ENCODE results near the gene PARP14.
"Not testable (repeated sequence)": the region's sequence is repeated elsewhere in the genome, so short reads cannot be mapped to it uniquely, and the experiment has no call there.

PARP14 gene

DNA sequence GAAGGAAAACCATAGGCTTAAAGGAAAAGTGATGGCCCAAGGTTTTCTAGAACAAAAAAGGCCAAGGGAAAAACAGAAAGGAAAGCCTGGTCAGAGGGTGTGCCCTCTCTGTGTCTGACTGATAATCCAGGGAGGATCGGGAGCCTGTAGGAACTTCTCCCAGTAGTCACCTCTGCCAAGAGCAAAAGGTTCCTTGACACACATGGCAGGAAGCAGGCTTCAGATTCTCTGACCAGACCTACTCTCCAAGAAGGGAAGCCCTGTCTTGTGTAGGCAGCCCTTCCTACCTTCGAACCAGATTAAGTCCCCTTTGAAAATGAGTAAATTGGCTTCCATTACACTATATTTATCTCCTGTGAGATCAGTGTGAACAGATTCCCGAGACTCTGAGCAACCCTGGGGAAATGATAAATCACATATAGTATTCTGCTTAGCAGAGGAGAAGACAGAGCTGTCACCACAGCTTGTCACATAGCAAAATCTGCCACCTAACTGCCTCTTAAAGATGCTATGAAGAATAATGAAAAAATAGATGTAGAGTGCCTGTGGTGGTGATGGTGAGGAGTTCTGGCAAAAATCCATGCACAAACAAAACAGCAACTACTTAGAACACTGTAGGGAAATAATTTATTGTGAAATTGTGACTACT is 38.8 kb downstream of the PARP14 start:
- DNase-seq, result no peak

DNA sequence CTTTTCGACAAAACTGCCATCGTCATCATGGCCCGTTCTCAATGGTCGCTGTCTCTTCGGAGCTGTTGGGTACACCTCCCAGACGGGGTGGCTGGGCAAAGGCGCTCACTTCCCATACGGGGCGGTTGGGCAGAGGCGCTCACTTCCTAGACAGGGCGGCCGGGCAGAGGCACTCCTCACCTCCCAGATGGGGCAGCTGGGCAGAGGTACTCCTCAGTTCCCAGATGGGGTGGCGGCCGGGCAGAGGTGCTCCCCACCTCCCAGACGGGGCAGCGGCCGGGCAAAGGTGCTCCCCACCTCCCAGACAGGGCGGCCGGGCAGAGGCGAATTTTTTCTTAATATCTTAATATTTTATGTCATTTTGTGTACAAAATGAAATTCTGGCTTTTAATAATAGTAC is 44.5 kb downstream of the PARP14 start:
- DNase-seq, result no peak

GRCh38 chr3:122727294-122727693 is 46.7 kb downstream of the PARP14 start:
- DNase-seq, result no peak

GRCh38 chr3:122727766-122728165 is 47.1 kb downstream of the PARP14 start:
- no peak for DNase-seq

GRCh38 chr3:122728186-122728585 is 47.5 kb downstream of the PARP14 start:
- DNase-seq, result no peak

- DNase-seq, result no peak
Observed at GRCh38 chr3:122728756-122729514, 48.3 kb downstream of the PARP14 start.

GRCh38 chr3:122730240-122730639 is 49.6 kb downstream of the PARP14 start:
- DNase-seq, result no peak

GRCh38 chr3:122732682-122733525 is 52.3 kb downstream of the PARP14 start:
- DNase-seq, result not testable (repeated sequence)

- no peak for DNase-seq
Observed at GRCh38 chr3:122739172-122739571, 58.5 kb downstream of the PARP14 start.

GRCh38 chr3:122742234-122742633 is 61.6 kb downstream of the PARP14 start:
- DNase-seq, result no peak

- DNase-seq, result no peak
Observed at GRCh38 chr3:122743581-122744120, 63.0 kb downstream of the PARP14 start.

DNA sequence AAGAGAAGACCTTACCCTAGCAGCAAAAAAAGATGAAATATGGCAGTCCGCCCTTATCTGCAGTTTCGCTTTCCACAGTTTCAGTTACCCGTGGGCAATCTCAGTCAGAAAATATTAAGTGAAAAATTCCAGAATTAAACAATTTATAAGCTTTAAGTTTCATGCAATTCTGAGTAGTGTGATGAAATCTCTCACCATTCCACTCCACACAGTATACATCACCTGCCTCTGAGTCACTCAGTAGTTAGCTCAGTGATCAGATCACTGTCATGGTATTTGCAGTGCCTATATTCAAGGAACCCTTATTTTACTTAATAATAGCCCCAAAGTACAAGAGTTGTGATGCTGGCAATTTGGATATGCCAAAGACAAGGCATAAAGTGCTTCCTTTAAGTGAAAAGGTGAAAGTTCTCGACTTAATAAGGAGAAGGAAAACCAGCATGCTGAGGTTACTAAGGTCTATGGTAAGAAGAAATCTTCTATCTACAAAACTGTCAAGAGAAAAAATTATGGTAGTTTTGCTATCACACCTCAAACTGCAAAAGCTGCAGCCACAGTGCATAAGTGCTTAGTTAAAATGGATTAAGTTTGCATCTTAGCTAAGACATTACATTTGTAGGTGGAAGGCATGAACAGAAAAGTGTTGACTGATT is 64.9 kb downstream of the PARP14 start:
- no peak for DNase-seq

- not testable (repeated sequence) for DNase-seq
Observed at GRCh38 chr3:122747295-122747694, 66.7 kb downstream of the PARP14 start.

DNA sequence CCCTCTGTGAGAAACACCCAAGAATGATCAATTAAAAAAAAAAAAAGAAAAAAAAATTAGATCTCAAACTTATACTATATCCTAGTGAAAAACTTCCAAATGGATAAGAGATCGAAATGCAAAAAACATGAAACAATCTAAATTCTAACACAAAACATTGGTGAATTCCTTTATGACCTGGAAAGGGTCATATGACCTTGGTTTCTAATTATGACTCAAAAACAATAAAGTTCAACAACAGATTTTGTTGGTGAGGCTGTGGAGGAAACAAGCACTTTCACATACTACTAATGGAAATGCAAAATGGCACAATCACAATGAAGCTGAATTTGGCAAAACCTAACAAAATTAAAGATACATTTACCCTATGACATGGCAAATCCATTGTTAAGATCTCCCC is 67.7 kb downstream of the PARP14 start:
- DNase-seq, result no peak

- no peak for DNase-seq
Observed at GRCh38 chr3:122754929-122755328, 74.3 kb downstream of the PARP14 start.

GRCh38 chr3:122755491-122755890 is 74.9 kb downstream of the PARP14 start:
- no peak for DNase-seq

DNA sequence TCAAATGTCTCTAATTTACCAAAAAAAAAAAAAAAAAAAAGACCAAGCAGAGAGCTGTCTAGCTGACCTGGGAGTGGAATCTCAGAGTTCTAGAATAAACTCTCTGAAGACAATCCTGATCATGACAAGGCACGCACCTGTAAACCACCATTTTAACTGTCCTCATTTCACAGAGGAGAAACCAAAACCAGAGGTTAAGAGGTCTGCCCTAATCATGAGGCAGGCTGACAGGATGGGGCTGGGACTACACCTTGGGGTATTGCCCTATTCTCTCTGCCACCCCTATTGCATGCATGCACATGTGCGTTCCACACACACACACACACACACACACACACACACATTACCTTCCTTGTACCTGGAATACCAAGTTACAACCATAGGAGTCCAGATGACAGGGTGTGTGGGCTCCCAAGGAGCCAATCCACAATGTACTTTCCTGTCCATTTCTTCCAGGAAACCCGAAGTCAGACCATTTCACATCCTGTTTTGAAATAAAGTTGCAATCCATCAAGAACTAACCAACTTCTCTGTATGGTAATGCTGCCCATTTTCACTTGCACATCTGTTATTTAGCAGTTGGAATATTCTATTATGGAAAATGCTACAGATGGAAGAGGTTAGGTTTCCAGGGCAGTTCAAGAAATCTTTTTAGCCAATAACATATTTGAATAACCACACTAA is 78.4 kb downstream of the PARP14 start:
- DNase-seq, result no peak

- no peak for DNase-seq
Observed at GRCh38 chr3:122760453-122761271, 80.0 kb downstream of the PARP14 start.

- no peak for DNase-seq
Observed at GRCh38 chr3:122766430-122766829, 85.8 kb downstream of the PARP14 start.

DNA sequence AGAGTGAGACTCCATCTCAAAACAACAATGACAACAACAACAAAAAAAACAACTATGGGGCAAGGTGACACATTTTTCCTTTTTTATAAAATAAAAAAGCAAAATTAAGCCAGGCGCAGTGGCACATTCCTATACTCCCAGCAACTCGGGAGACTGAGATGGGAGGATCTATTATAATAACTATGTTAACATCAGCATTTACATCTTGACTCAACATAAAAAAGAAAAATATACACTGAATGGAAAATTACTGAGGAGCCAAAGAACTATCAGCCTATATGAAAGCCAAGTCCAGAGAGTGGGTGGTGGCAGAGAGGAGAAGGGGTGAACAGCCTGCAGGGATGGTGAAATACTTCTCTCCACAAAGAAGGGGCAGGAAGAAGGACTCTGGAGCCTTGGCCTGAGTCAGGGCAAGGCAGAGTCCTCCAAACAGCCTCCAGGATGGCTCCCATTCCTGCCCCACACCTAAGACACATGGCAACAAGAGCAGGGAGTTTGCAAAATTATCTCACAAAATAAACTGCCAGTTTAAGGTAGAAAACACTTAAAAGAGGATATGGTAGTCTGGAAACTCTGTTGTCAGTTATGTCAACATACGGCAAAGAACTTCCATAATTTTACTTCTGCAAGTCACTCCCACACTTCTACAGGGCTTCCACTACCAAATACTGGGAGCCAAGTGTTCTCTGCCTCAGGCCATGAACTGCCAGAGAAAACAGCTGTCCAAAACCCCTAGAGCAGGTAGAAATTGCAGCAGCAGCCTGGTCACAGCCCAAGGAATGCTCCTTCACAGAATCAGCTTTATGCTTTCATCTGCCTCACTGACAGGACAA is 87.1 kb downstream of the PARP14 start:
- DNase-seq, result no peak
